GM12878 (cell line): Measurements from ENCODE around the gene ASB10. TPM values are rescaled to one million over a fixed set of nuclear protein-coding genes. Genes with fewer than 3 reads are reported as not detected.

Experiments used
- ATAC-seq: fragments of 200-7000 bp; cut with Tn5 transposase; 3 replicates; pipeline ENCODE4 v1.9.1; 2020; ENCODE audit warnings: mild to moderate bottlenecking, moderate library complexity
- BruUV-seq: library from RNA; stranded (reverse); fragments of 400-500 nt; replicated peaks from 2 replicates; lab custom pipeline; 2021; lab: Mats Ljungman, UMichigan
- CTCF ChIA-PET: fragments of 300-600 bp; sonication (Branson Sonifier 250); formaldehyde crosslinking; extraction: SDS; loops from one replicate; lab custom pipeline; 2021; ENCODE audit warnings: inconsistent platforms; lab: Yijun Ruan, JAX
- POLR2A ChIA-PET: fragments of 350-600 bp; formaldehyde crosslinking; extraction: SDS; loops from one replicate; lab custom pipeline; 2021; ENCODE audit warnings: inconsistent platforms; lab: Charles Lee
- RAD21 ChIA-PET: fragments of 300-600 bp; sonication (Branson Sonifier 250); formaldehyde crosslinking; loops from one replicate; lab custom pipeline; 2023; ENCODE audit warnings: antibody characterized with exemption; ENCODE audit not compliant: unreplicated experiment; lab: Charles Lee
- SMC1A ChIA-PET: fragments of 300-600 bp; sonication (Branson Sonifier 250); formaldehyde crosslinking; loops from one replicate; lab custom pipeline; 2023; ENCODE audit not compliant: unreplicated experiment, uncharacterized antibody; lab: Charles Lee
- DNase-seq: peaks from one replicate; pipeline ENCODE4 v3.0.0-alpha.2; 2011; ENCODE audit warnings: low read depth, low spot score
- FAIRE-seq: peaks from 3 replicates; lab custom pipeline; 2011; peaks lifted over from hg19 to GRCh38; lab: Jason Lieb, UNC
- H2AFZ ChIP-seq: 2 replicates; pipeline ENCODE4 v1.6.0; 2011; ENCODE audit warnings: low read depth, low read length, control low read depth; ENCODE audit not compliant: control insufficient read depth
- H3K27ac ChIP-seq: 2 replicates; pipeline ENCODE4 v1.5.1; 2011; ENCODE audit warnings: control low read depth; ENCODE audit not compliant: control insufficient read depth, insufficient read depth
- H3K27me3 ChIP-seq, 2 experiments: replicated peaks in 1 of 2; 2 replicates each; pipeline versions ENCODE4 v1.6.0 to v1.6.1; 2011; ENCODE audit warnings: low read length in 1 of 2; ENCODE audit not compliant: control insufficient read depth in 2 of 2, insufficient read depth in 2 of 2
- H3K36me3 ChIP-seq, 2 experiments: 2 replicates each; pipeline ENCODE4 v1.5.1; 2011; ENCODE audit warnings: low read length in 1 of 2; ENCODE audit not compliant: control insufficient read depth in 2 of 2, insufficient read depth in 2 of 2
- H3K4me1 ChIP-seq: 2 replicates; pipeline ENCODE4 v1.6.1; 2011; ENCODE audit warnings: mild to moderate bottlenecking, low read length, moderate library complexity, mixed read lengths; ENCODE audit not compliant: control insufficient read depth, insufficient read depth
- H3K4me2 ChIP-seq: 2 replicates; pipeline ENCODE4 v1.6.0; 2011; ENCODE audit warnings: control low read depth; ENCODE audit not compliant: control insufficient read depth, insufficient read depth
- H3K4me3 ChIP-seq: fragments of 200-600 bp; sonication (generic); 2 replicates; pipeline ENCODE4 v1.5.1; 2016
- H3K79me2 ChIP-seq: 2 replicates; pipeline ENCODE4 v1.6.0; 2011; ENCODE audit warnings: low read length; ENCODE audit not compliant: control insufficient read depth, insufficient read depth
- H3K9ac ChIP-seq: 2 replicates; pipeline ENCODE4 v1.8.0; 2011; ENCODE audit warnings: low read length, control low read depth, mixed read lengths; ENCODE audit not compliant: control insufficient read depth, insufficient read depth
- H3K9me3 ChIP-seq: replicated peaks from 3 replicates; pipeline ENCODE4 v1.5.1; 2011; ENCODE audit warnings: mild to moderate bottlenecking, low read length; ENCODE audit not compliant: control insufficient read depth, insufficient read depth
- H4K20me1 ChIP-seq: 2 replicates; pipeline ENCODE4 v1.6.0; 2011; ENCODE audit not compliant: control insufficient read depth, insufficient read depth
- CEBPB ChIP-seq, 2 experiments: fragments of 150-350 bp in 1 of 2; IDR thresholded peaks; 2 replicates each; pipeline ENCODE4 v1.6.1; 2012 to 2014; ENCODE audit warnings: low read depth in 2 of 2, low read length in 2 of 2, borderline replicate concordance in 1 of 2, inconsistent platforms in 1 of 2
- IRF4 ChIP-seq: IDR thresholded peaks from 2 replicates; pipeline ENCODE4 v1.6.1; 2011; ENCODE audit warnings: low read depth, low read length
- JUND ChIP-seq: IDR thresholded peaks from 2 replicates; pipeline ENCODE4 v1.6.1; 2012; ENCODE audit warnings: low read depth, mild to moderate bottlenecking, low read length, improper control_type of control experiment, moderate library complexity
- KAT2A ChIP-seq: conservative IDR thresholded peaks from 2 replicates; pipeline ENCODE4 v1.6.1; 2011; ENCODE audit warnings: low read depth, low read length; ENCODE audit not compliant: control insufficient read depth
- MYB ChIP-seq: fragments of 150-350 bp; IDR thresholded peaks from 2 replicates; pipeline ENCODE4 v1.6.1; 2014; ENCODE audit warnings: mild to moderate bottlenecking, low read depth, low read length, borderline replicate concordance
- NR2C2 ChIP-seq: IDR thresholded peaks from 2 replicates; pipeline ENCODE4 v1.6.1; 2011; ENCODE audit warnings: borderline replicate concordance, low read depth; ENCODE audit not compliant: control insufficient read depth, insufficient read length
- RAD51 ChIP-seq: fragments of 450-650 bp; IDR thresholded peaks from 2 replicates; pipeline ENCODE4 v1.6.1; 2016; ENCODE audit warnings: moderate library complexity, mild to moderate bottlenecking, inconsistent platforms
- RCOR1 ChIP-seq: conservative IDR thresholded peaks from 2 replicates; pipeline ENCODE4 v1.6.1; 2012; ENCODE audit warnings: low read depth, low read length, improper control_type of control experiment
- RELA ChIP-seq: fragments of 450-650 bp; IDR thresholded peaks from 2 replicates; pipeline ENCODE4 v1.8.0; 2014; ENCODE audit warnings: borderline replicate concordance; ENCODE audit not compliant: partially characterized antibody
- SMAD1 ChIP-seq: fragments of 450-650 bp; IDR thresholded peaks from 2 replicates; pipeline ENCODE4 v1.6.1; 2018; ENCODE audit warnings: mild to moderate bottlenecking, low read depth; ENCODE audit not compliant: partially characterized antibody
- SMARCA5 ChIP-seq: fragments of 450-650 bp; IDR thresholded peaks from 2 replicates; pipeline ENCODE4 v1.6.1; 2017; ENCODE audit warnings: mild to moderate bottlenecking
- SMC3 ChIP-seq: IDR thresholded peaks from 2 replicates; pipeline ENCODE4 v1.6.1; 2011; ENCODE audit warnings: low read length, improper control_type of control experiment, borderline replicate concordance
- WRNIP1 ChIP-seq: IDR thresholded peaks from 2 replicates; pipeline ENCODE4 v1.6.1; 2011; ENCODE audit warnings: low read depth, low read length, improper control_type of control experiment, borderline replicate concordance
- ZBTB11 ChIP-seq: fragments of 450-650 bp; formaldehyde crosslinking; IDR thresholded peaks from 2 replicates; pipeline ENCODE4 v1.5.0; 2022; ENCODE audit warnings: mild to moderate bottlenecking, missing genetic modification characterization
- ZNF384 ChIP-seq: IDR thresholded peaks from 2 replicates; pipeline ENCODE4 v1.6.1; 2012; ENCODE audit warnings: low read depth, mild to moderate bottlenecking, low read length, improper control_type of control experiment, borderline replicate concordance
- WGBS: methylation state at CpG from one replicate; pipeline ENCODE4 v1.1.6; 2016; ENCODE audit warnings: low lambda C conversion rate; ENCODE audit not compliant: insufficient replicate concordance, insufficient coverage; ENCODE audit errors: missing lambda C conversion rate; 5-methylcytosine and 5-hydroxymethylcytosine counted together
- in situ Hi-C: fragments of 300-500 bp; cut with MboI; formaldehyde crosslinking; loops from 9 replicates; pipeline ENCODE4 v1.14.3; 2018; ENCODE audit warnings: mixed read lengths
- intact Hi-C: fragments of 100-400 bp; cut with micrococcal nuclease; formaldehyde crosslinking; loops from one replicate; pipeline ENCODE4 v1.14.2; 2022; ENCODE audit not compliant: unreplicated experiment
- polyA plus RNA-seq, 11 experiments: library from polyadenylated mRNA; depleted of rRNA in 4 of 11; unstranded in 6 of 11; stranded (reverse) in 5 of 11; fragments of >200 nt; fragmentation: Nextera tagmentation in 4 of 11; fragmentation: Illumina TruSeq in 1 of 11; extraction: Ambion mirVana in 4 of 11; extraction: Trizol in 1 of 11; gene quantifications; 1 replicate in 1 of 11; 2 replicates in 10 of 11; pipeline versions ENCODE4 v1.2.1 to v1.2.3, GENCODE V29; 2011 to 2016; ENCODE audit warnings: inconsistent platforms in 2 of 11, missing spikeins in 2 of 11, low read depth in 1 of 11
- total RNA-seq, 4 experiments: library from RNA; depleted of rRNA in 3 of 4; stranded (reverse); fragments of >200 nt in 3 of 4; fragmentation: Illumina TruSeq in 1 of 4; extraction: Trizol in 1 of 4; gene quantifications; 2 replicates each; pipeline versions ENCODE4 v1.2.1 to v1.2.3, GENCODE V29; 2013 to 2021

ASB10 gene
- total and polyA plus RNA-seq, 10 of the 15 experiments (the other 5 are each of a cell fraction or from before 2014, with no cell fraction given), result not detected

GRCh38 chr7:151195616-151196450, 8.8 kb upstream of the ASB10 start:
- BruUV-seq, result no TSS peak
- ATAC-seq (no peak), DNase-seq (no peak), FAIRE-seq (no peak)
- 5% methylated on average over 16 of the region's 19 CpGs for WGBS
- Histone ChIP-seq H3K4me3 (no peak overlapping the region), H3K27me3 (peaks cover 2% of the 10 kb centered on the region in 2 experiments; a peak in 3 of 4 replicates), H3K4me2 (no peak overlapping the region), H4K20me1 (no peaks in the 10 kb centered on the region), H3K79me2 (no peaks in the 10 kb centered on the region), H2AFZ (no peak overlapping the region), H3K36me3 (no peaks in the 10 kb centered on the region), H3K9ac (no peak overlapping the region), H3K27ac (no peak overlapping the region), H3K9me3 (no peaks in the 10 kb centered on the region), H3K4me1 (no peaks in the 10 kb centered on the region)
- POLR2A ChIA-PET, result interaction anchor here (0.6 to 0.7 kb wide), 2 partner anchors 33 to 137 kb away, joined by 5 to 6 read pairs; no protein-coding TSS in a partner anchor
- in situ Hi-C loops, result no loop called here
- SMC1A ChIA-PET, result no interaction called here
- intact Hi-C loops, result no loop called here
- RAD21 ChIA-PET, result interaction anchor here (0.6 kb wide), 1 partner anchor 578 kb away, joined by 3 read pairs; no protein-coding TSS in a partner anchor
- CTCF ChIA-PET, result interaction anchor here (0.6 to 1.7 kb wide), 2 partner anchors 48 to 72 kb away, joined by 3 to 4 read pairs; no protein-coding TSS in a partner anchor
- TF ChIP-seq ZNF384 (no peak), SMARCA5 (no peak), SMAD1 (no peak), IRF4 (no peak), NR2C2 (no peak), RAD51 (no peak), WRNIP1 (no peak), RCOR1 (no peak), SMC3 (no peak), CEBPB (IDR thresholded peaks at IDR 0.05; ENCODE audit: borderline replicate concordance in 1 of 2, low read depth in 2 of 2, low read length in 2 of 2) (no peak), MYB (no peak), ZBTB11 (CRISPR knock-in tag) (no peak), JUND (no peak), KAT2A (no peak), RELA (no peak)
